Testis (tissue), 3 donors: ENCODE data around the gene PREB. TPM values are rescaled to one million over a fixed set of nuclear protein-coding genes. Genes with fewer than 3 reads are reported as not detected.
A peak's percentile ranks its signal among the peaks of the same experiment; 100 is the strongest.

ENCODE experiments used
- DNase-seq: peaks from one replicate; pipeline ENCODE4 v3.0.0-alpha.2; 2019
- H3K27ac ChIP-seq, 2 donors: fragments of 200-600 bp; sonication (generic); one replicate each; pipeline ENCODE4 v1.5.1; 2019
- H3K27me3 ChIP-seq: fragments of 200-600 bp; sonication (generic); one replicate; pipeline ENCODE4 v1.5.1; 2019
- H3K36me3 ChIP-seq: fragments of 200-600 bp; sonication (generic); one replicate; pipeline ENCODE4 v1.5.1; 2017; ENCODE audit warnings: low read depth; ENCODE audit errors: missing control alignments
- H3K4me1 ChIP-seq: fragments of 200-600 bp; sonication (generic); one replicate; pipeline ENCODE4 v1.5.1; 2019
- H3K4me3 ChIP-seq, 2 donors: fragments of 200-600 bp; sonication (generic); one replicate each; pipeline ENCODE4 v1.5.1; 2017 to 2019
- H3K9me3 ChIP-seq: fragments of 200-600 bp; sonication (generic); one replicate; pipeline ENCODE4 v1.5.1; 2017
- POLR2A ChIP-seq: fragments of 450-650 bp; IDR thresholded peaks from one replicate; pipeline ENCODE4 v1.6.1; 2017; ENCODE audit warnings: antibody characterized with exemption, mild to moderate bottlenecking, moderate library complexity
- WGBS, 2 donors: methylation state at CpG; one replicate each; pipeline ENCODE4 v1.1.5; 2018; 5-methylcytosine and 5-hydroxymethylcytosine counted together
- intact Hi-C: fragments of 100-400 bp; cut with DNase I; formaldehyde crosslinking; loops from one replicate; pipeline ENCODE4 v1.15.1; 2023; ENCODE audit warnings: low total_unique reads
- polyA plus RNA-seq: library from polyadenylated mRNA; stranded (reverse); fragments of 350-450 nt; fragmentation: Illumina TruSeq; extraction: RNeasy Lipid Tissue Mini Kit (QIAGEN cat#74804); gene quantifications from one replicate; pipeline ENCODE4 v1.2.3, GENCODE V29; 2014; ENCODE audit warnings: low read depth, low replicate concordance; ENCODE audit not compliant: insufficient read depth
- total RNA-seq, 2 donors: library from RNA; depleted of rRNA; stranded (reverse); fragments of >200 nt; gene quantifications; one replicate each; pipeline ENCODE4 v1.2.3, GENCODE V29; 2016
- TF ChIP-seq, protein P1 (sequence below), 3 experiments: fragments of 450-650 bp in 2 of 3; fragments of 200-600 bp in 1 of 3; sonication (generic) in 1 of 3; IDR thresholded peaks; one replicate each; pipeline ENCODE4 v1.5.1; 2016 to 2019; ENCODE audit warnings: antibody characterized with exemption in 3 of 3, mild to moderate bottlenecking in 2 of 3, moderate library complexity in 1 of 3

The PREB gene
- total and polyA plus RNA-seq, 3 donors from 2014 or later: 62.4 to 84.0 (median 82.0) TPM

DNA sequence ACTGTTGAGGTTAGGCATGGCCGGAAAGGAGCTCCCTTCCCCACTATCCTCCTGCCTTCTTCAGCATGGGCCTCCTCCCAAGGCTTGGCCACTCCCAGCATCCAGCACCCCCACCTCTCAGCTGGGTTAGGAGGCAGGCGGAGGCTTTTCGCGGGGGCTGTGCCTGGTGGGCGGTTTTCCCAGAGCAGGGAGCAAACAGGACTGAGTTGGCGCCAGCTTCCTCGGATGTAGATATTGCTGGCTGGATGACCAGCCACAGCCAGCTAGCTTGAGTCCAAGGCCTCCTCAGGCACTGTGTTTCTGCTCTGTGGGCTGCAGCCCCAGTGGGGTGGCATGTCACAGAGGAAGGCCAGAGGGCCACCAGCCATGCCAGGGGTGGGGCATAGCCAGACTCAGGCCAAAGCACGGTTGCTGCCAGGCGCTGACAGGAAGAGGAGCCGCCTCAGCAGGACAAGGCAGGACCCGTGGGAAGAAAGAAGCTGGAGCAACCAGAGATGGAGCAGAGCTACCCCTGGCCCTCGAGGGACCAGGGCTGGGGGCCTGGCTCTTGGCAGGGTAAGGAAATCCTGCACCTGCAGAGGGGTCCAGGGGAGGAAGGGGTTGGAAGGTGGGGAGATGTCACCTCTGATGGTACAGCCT is 14.5 kb upstream of the PREB start, which contains the start of gene TCF23:
Gene TCF23, plus strand, starts transcription at position 204 of the 639 bp plus-strand sequence. Its CDS starts 130 bp downstream, at position 334.
- no peaks in the 10 kb centered on the region for H3K36me3 ChIP-seq
- WGBS, 2 donors: 26 to 61% methylated on average over 4 to 12 of the region's 12 CpGs
- intact Hi-C loops: no loop called here
- H3K9me3 ChIP-seq: no peaks in the 10 kb centered on the region
- peaks cover 15% of the 10 kb centered on the region for H3K4me1 ChIP-seq
- H3K4me3 ChIP-seq: no peak within 1 kb of the TSS
- TF ChIP-seq POLR2A: no peak
- TF ChIP-seq, protein P1, sequence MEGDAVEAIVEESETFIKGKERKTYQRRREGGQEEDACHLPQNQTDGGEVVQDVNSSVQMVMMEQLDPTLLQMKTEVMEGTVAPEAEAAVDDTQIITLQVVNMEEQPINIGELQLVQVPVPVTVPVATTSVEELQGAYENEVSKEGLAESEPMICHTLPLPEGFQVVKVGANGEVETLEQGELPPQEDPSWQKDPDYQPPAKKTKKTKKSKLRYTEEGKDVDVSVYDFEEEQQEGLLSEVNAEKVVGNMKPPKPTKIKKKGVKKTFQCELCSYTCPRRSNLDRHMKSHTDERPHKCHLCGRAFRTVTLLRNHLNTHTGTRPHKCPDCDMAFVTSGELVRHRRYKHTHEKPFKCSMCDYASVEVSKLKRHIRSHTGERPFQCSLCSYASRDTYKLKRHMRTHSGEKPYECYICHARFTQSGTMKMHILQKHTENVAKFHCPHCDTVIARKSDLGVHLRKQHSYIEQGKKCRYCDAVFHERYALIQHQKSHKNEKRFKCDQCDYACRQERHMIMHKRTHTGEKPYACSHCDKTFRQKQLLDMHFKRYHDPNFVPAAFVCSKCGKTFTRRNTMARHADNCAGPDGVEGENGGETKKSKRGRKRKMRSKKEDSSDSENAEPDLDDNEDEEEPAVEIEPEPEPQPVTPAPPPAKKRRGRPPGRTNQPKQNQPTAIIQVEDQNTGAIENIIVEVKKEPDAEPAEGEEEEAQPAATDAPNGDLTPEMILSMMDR (IDR thresholded peaks at IDR 0.05): no peak
- H3K27ac ChIP-seq: peak within 1 kb of the TSS; percentile 47 to 78
- H3K27me3 ChIP-seq: no peaks in the 10 kb centered on the region
- DNase-seq: peak; percentile 87

DNA sequence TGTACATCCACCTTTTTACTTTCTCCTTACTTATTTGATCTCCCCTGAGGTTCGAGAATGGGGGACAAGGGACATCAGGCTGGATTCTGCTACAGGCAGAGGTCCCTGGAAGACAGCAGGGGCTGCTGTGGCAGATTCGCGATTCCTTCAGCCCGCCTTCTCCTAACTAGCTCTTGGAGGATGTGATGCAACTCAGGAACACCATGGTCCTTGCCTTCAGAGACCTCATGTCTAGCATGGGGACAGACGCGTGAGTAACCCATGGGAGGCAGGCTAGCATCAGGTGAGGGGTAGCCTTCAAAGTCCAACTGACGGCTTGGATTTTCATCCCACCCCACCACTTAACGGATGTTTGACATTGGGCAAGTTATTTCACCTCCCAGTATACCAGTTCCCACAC is 13.5 kb upstream of the PREB start:
- TF ChIP-seq, protein P1 (IDR thresholded peaks at IDR 0.05): no peak
- TF ChIP-seq POLR2A: no peak
- intact Hi-C loops: no loop called here
- no peak overlapping the region for H3K27ac ChIP-seq
- H3K9me3 ChIP-seq: no peaks in the 10 kb centered on the region
- no peak overlapping the region for H3K4me3 ChIP-seq
- peaks cover 15% of the 10 kb centered on the region for H3K4me1 ChIP-seq
- no peak for DNase-seq
- WGBS, 2 donors: 92 to 94% methylated on average over 6 to 8 of the region's 8 CpGs
- H3K36me3 ChIP-seq: no peaks in the 10 kb centered on the region
- no peaks in the 10 kb centered on the region for H3K27me3 ChIP-seq

DNA sequence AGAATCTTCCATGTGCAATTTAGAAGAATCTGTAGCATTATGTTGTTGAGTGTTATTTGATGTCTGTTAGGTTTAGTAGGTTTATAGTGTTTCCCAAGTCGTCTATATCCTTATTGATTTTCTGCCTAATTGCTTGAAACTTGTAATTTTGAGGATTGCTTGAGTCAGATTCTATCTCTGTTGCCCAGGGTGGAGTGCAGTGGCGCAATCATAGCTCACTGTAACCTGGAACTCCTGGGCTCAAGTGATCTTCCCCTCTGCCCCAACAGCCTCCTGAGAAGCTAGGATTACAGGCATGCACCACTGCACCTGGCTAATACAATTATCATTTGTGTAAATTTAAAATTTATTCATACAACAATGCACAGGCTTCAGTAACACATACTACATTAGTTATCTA is 11.2 kb upstream of the PREB start:
- no peak for DNase-seq
- Histone ChIP-seq H3K27me3 (no peaks in the 10 kb centered on the region), H3K4me1 (peaks cover 15% of the 10 kb centered on the region), H3K27ac (no peak overlapping the region), H3K36me3 (no peaks in the 10 kb centered on the region), H3K9me3 (no peaks in the 10 kb centered on the region), H3K4me3 (no peak overlapping the region)
- TF ChIP-seq, protein P1 (IDR thresholded peaks at IDR 0.05): no peak
- no peak for TF ChIP-seq POLR2A
- 74 to 89% methylated on average over 2 of the region's 2 CpGs for WGBS, 2 donors
- intact Hi-C loops: no loop called here

DNA sequence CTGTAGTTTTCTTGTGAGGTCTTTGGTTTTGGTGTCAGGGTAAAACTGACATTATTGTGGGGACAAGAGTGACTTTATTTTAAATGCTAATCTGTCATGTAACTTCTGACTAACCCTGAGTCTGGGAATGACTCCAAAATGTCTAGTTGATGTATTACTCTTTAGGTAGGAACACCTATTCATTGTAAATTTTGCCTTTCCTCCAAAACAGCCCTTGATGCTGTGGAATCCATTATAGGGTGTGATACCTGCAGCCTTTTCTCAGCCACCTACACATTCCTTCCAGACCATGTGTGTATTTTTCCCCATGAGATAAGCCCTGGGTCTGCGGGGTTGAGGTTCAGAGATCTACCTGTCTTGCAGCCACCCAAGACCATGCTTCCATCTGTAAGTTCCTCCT is 8.8 kb upstream of the PREB start:
- H3K4me3 ChIP-seq: no peak overlapping the region
- H3K27ac ChIP-seq: no peak overlapping the region
- no peak for DNase-seq
- H3K9me3 ChIP-seq: no peaks in the 10 kb centered on the region
- H3K36me3 ChIP-seq: no peaks in the 10 kb centered on the region
- TF ChIP-seq POLR2A: no peak
- TF ChIP-seq, protein P1 (IDR thresholded peaks at IDR 0.05): no peak
- H3K4me1 ChIP-seq: no peaks in the 10 kb centered on the region
- intact Hi-C loops: no loop called here
- 86 to 95% methylated on average over 1 of the region's 1 CpG for WGBS, 2 donors
- H3K27me3 ChIP-seq: no peaks in the 10 kb centered on the region

DNA sequence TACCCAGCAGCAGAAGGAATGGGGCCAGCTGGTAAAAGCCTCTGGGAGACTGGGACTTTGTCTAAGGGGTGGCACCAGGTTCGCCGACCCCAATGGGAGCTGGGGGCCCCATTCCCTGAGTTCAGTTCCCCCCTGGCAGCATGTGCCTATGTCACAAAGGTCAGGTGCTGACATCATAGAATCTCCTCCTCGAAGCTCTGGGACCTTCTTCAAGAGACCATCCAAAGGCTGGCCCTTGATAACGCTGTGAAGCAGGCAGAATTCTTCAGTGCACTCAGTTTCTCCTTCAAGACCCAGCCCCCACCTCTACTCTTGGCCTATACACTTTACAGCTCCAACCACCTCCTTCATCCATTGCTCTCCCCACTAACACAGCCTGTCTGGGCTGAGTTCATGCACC is 4.9 kb upstream of the PREB start, which contains the start of gene PRR30:
Gene PRR30, minus strand, starts transcription at position 101 of the 400 bp plus-strand sequence. CDS start 1,081 bp downstream, outside the sequence.
- no peak for TF ChIP-seq POLR2A
- TF ChIP-seq, protein P1 (IDR thresholded peaks at IDR 0.05): no peak
- intact Hi-C loops: no loop called here
- H3K9me3 ChIP-seq: no peaks in the 10 kb centered on the region
- H3K36me3 ChIP-seq: no peaks in the 10 kb centered on the region
- WGBS, 2 donors: 77 to 91% methylated on average over 4 of the region's 4 CpGs
- no peak for DNase-seq
- no peaks in the 10 kb centered on the region for H3K27me3 ChIP-seq
- H3K4me3 ChIP-seq: no peak within 1 kb of the TSS
- no peak within 1 kb of the TSS for H3K27ac ChIP-seq
- no peaks in the 10 kb centered on the region for H3K4me1 ChIP-seq
